HG02885 (cell line): ENCODE measurements around the gene TRIM47.

Experiments
- ATAC-seq: cut with Tn5 transposase; IDR thresholded peaks from one replicate; pipeline ENCODE4 v1.9.1; 2021; ENCODE audit warnings: mild to moderate bottlenecking; ENCODE audit not compliant: unreplicated experiment, poor library complexity

TRIM47 gene

DNA sequence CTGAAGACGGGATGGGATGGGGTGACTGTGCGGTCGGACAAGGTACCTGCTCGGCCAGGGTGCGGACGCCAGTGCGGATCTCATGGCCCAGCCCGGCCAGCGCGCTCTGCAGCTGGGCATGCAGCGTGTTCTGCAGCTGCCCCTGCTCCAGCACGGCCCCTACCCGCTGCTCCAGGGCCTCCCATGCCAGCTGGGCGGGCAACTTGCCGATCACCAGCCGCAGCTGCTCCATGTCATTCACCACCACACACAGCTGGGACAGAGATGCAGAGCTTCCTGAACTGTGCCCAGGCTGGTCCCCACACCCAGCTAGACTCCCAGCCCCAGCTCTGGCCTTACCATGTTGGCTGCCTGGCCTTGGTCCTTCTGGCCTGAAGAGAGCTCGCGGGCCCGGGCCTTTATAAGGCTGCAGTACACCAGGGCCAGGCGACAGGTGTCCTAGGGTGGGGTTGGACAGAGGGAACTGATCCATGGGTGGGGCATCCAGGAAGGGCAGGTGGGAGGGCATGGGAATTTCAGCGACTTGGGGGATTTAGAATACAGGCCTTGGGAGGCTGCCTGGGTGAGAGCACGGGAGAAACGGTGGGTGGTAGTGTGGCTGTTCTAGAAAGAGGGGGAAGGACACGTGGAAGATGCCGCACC lies 44.0 kb downstream of the TRIM47 start:
- ATAC-seq = no peak

DNA sequence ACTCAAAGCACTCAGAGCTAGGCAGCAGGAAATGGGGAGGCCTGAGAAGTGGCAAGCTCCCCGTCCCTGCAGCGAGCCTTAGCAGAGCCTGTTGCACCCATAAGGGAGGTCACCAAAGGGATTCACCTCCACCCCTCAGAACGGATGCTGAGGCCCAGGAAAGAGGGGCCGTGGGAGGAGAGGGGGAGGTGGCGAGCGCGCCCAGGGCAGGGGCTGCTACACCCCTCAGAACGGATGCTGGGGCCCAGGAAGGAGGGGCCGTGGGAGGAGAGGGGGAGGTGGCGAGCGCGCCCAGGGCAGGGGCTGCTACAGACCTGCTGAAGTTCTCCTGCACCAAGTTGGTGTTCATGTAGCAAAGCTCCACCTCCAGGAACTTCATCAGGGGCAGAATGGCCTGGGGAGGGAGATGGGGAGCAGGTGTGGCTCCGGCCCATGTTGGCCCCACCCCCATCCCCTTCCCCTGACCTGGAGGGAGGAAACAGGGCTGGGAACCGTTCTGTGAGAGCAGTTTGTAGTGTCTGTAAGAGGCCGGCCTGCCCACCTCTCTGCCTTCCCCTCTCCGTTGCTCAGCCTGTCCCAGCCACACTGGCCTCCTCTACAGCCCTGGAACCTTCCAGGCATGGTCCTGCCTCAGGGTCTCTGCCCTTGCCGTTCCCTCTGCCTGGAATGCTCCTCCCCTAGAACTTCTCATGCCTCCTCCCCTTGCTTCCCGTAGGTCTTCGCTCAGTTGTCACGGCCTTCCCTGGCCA lies 45.6 kb downstream of the TRIM47 start:
- ATAC-seq = no peak

DNA sequence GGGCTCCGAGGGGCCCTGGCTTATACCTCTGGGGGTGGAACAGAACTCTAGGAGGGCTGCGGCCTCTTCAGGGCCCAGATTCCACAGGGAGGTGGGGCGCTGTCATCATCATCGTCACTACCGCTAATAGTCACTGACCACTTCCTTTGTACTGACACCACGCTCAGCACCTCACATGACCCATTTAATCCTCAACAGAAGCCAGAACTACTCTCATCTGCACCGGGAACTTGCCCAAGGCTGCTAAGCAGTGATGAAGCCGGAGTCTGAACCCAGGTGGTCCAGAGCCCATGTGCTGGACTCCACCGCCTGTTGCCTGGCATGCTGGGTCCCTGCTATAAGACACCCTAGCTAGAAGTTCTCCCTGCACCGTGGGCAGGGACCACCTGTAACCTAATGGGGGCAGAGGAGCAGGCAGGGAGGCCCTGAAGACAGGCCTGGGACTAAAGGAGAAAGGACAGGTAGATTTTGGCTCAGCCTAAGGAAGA lies 46.2 kb downstream of the TRIM47 start:
- no peak for ATAC-seq

DNA sequence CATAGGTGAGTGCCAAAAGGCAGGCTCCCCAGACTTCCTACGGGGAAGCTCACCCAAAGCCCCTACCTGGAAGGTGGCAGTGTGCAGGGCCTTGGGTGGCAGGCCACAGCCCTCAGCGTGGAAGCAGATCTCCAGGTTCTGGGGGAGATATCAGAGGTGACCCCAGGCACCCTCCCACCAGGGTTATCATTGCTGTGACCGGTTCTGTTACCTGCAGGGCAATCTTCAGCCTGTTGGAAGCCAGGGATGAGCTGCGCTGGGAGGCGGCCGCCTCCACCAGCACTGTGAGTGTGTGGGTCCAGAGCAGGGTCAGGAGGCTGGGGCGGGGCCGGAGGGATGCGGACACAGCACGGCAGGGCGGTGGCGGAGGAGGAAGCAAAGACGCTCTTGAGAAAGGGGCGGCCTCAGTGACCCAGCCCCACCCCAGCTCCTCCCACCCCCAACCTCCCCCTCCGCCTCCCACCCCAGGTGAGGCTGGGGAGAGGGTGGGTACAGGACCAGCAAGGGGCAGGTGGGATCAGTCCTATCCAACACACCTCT lies 47.3 kb downstream of the TRIM47 start:
- ATAC-seq = no peak

DNA sequence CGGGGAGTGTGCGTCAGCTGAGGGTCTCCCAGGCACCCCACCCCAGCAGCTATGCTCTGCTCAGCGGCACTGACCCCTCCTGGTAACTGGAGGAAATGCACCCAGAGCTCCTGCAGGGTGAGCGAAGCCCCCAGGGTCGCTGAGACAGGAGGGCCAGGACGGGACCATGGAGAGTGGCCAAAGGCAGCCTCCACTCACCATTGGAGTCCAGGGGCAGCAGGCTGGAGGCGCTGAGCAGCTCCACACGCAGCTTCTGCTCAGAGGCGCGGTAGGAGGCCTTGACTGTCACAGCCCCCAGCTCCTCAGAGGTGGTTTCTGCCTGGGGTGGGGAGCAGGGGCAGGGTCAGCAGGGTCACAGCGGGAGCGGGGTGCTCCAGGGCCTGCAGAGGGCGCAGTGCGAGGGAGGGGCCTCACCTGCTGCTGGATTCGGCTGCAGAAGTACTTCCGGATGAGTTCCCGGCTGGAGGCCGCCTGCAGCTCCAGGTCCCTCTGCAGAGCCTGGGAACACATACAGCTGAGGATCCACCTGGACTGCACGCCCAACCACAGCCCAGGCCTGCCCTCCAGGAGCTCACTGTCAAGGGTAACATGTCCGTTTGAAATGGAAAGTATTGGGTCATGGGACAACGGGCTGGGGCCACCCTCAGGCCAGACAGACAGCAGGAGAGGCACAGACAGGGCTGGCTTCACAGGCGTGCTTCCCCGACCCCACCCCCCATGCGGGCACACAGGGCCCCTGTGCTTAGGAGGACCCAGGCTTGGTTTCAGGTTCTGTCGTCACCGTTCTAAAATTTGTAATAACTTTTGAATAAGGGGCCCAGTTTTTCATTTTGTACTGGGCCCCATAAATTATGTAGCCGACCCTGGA lies 48.0 kb downstream of the TRIM47 start:
- ATAC-seq = no peak

GRCh38 chr17:75829747-75830146 lies 48.6 kb downstream of the TRIM47 start:
- no peak for ATAC-seq

DNA sequence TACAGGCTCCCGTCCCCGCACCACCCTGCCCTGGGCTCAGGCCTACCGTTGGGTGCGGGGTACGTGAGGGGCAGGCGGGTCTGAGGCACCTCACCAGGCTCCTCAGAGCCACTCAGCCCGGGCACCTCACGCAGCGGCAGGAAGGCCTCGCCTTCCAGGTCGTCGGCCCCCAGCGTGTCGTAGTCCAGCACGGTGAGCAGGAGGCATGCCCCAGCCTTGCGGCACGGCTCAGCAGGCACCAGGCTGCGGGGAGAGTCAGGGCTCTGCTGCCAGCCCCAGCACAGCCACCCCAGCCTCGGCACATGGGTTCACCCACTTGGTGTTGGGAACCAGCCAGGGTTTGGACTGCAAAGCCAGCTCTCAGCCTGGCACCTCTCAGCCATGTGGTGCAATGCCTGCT lies 49.6 kb downstream of the TRIM47 start:
- no peak for ATAC-seq

DNA sequence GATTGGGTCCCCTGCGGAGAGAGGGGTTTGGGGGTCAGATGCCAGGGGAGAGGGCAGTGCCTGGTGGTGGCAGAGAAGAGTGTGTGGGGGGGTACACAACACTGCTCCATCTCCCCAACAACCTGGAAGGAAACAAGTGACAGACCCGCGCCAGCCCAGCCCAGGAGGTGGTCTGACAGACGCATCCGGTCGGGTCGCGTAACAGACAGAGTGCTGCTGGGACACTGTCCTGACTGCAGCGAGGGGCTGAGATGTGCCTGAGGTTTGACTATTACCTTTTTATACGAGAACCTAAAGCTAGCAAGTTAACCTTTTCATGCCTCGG lies 50.3 kb downstream of the TRIM47 start:
- ATAC-seq = no peak

DNA sequence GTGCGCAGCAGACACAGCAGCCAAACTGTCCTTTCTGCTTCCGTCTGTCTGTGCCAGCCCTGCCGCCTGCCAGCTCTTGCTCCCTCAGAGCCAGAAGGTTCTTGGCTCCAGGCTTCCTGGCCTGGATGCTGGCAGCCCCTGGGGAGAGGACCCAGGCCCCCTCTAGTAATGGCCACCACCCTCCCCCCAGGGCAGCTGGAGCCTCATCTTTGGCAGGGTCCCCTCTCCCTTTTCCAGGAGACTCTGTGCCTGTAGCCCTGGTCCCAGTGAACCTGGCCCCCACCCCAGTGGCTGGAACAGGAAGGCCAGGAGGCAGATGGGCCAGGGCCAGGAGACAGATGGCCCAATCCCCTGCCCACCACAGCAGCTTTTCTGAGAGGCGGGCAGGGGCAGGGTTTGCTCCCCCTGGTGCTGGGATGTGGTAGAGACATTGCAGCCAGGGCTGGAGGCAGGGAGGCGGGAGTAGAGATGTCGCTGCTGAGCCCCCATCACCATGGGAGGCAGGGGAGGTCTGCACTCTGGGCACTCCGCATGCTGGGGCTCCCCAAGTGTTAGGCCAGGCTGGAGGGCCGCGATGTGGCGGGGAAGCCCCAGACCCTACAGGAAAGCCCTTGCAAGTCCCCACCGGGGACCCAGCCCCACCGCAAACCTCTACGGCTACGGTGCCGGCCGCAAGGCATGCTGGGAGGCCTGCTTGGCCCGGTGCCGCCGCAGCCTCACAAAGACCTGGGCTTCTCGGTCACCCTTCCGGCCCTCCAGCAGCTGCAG lies 50.9 kb downstream of the TRIM47 start:
- no peak for ATAC-seq

DNA sequence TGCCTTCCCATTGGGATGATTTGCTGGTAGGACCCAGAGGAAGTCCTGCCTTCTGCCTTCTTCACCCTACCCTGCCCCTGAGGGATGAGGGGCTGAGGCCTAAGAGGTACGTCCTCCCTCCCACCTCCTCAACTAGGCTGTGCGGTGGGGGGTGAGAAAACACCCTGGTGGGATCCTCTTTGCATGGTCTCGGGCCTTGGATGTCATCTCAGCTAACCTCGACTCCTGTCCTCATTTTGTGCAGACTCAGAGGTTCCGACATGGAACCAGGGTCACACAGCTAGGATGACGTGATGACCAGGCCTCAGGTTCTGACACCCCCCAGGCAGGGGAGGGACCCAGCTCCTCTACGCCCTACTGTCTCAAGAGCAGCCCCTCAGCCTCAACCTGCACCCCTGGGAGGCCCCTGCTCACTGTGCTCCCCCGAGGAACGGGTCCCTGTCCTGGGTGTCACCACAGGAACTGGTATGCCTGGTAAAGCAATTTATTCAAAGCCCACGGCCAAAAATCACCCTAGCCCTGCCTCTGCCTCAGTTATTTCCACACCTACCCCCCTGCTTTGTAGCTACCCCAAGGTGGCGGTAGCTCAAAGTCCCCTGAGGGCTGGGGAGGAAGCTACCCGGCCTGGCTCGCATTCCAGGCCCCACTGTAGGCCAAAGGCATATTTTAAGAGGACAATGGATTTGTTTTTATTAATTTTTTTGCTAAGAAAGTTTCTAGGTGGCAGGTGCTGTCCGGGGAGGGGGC lies 51.6 kb downstream of the TRIM47 start:
- no peak for ATAC-seq

DNA sequence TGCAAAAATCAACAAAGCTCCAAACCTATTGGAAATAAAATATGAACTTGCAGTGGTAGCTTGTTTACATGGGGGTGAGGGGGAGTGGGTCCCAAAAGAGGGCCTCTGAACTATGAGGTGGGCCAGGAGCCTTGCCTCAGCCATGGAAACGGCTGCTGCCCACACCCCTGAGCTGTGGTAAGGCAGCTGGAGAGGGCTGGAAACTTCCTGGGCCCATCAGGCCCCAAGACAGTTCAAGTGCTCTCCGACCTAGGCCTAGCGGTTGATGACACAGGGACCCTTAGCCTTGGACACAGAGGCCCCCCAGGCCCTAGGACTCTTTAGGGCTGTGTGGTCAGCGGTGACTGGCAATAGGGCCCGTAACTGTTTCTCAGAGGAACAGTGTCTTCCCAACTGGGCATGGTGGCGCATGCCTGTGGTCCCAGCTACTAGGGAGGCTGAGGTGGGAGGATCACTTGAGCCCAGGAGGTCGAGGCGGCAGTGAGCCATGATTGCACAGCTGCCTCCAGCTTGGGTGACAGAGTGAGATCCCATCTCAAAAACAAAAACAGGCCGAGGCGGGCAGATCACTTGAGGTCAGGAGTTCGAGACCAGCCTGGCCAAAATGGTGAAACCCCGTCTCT lies 52.5 kb downstream of the TRIM47 start:
- no peak for ATAC-seq

GRCh38 chr17:75825149-75825552 lies 53.2 kb downstream of the TRIM47 start:
- ATAC-seq = no peak

GRCh38 chr17:75824666-75825065 lies 53.7 kb downstream of the TRIM47 start:
- no peak for ATAC-seq
